Upper lobe of left lung (tissue), 6 donors: ENCODE results near the gene FARP1. TPM values are rescaled to one million over a fixed set of nuclear protein-coding genes. Genes with fewer than 3 reads are reported as not detected.
A peak's percentile ranks its signal among the peaks of the same experiment; 100 is the strongest.

Experiments used
- ATAC-seq, 2 donors: fragments of 200-7000 bp; cut with Tn5 transposase; one replicate each; pipeline ENCODE4 v1.9.1; 2022; ENCODE audit warnings: mild to moderate bottlenecking in 2 of 2, moderate library complexity in 2 of 2; ENCODE audit not compliant: low FRiP score in 2 of 2
- DNase-seq, 2 donors: peaks; one replicate each; pipeline ENCODE4 v3.0.0-alpha.2; 2019 to 2020
- H3K27ac ChIP-seq, 4 donors: fragments of 200-600 bp; sonication (generic); one replicate each; pipeline ENCODE4 v1.5.1; 2016 to 2019
- H3K27me3 ChIP-seq, 4 donors: fragments of 200-600 bp; sonication (generic); one replicate each; pipeline ENCODE4 v1.5.1; 2017 to 2019
- H3K36me3 ChIP-seq, 4 donors: fragments of 200-600 bp; sonication (generic); one replicate each; pipeline ENCODE4 v1.5.1; 2016 to 2019
- H3K4me1 ChIP-seq, 4 donors: fragments of 200-600 bp; sonication (generic); one replicate each; pipeline ENCODE4 v1.5.1; 2018 to 2019
- H3K4me3 ChIP-seq, 4 donors: fragments of 200-600 bp; sonication (generic); one replicate each; pipeline ENCODE4 v1.5.1; 2017 to 2019; ENCODE audit warnings: mild to moderate bottlenecking in 2 of 4, moderate library complexity in 1 of 4
- H3K9me3 ChIP-seq, 4 donors: fragments of 200-600 bp; sonication (generic); one replicate each; pipeline ENCODE4 v1.5.1; 2018 to 2019
- CTCF ChIP-seq, 6 experiments: fragments of 450-650 bp in 4 of 6; fragments of 200-600 bp in 2 of 6; sonication (generic) in 2 of 6; IDR thresholded peaks; one replicate each; pipeline ENCODE4 v1.5.1; 2016 to 2019; ENCODE audit warnings: antibody characterized with exemption in 6 of 6
- EP300 ChIP-seq, 4 donors: sonication (generic); formaldehyde crosslinking; IDR thresholded peaks; one replicate each; pipeline ENCODE4 v1.5.1; 2017; ENCODE audit warnings: antibody characterized with exemption in 4 of 4, control low read depth in 2 of 4
- POLR2A ChIP-seq, 4 donors: fragments of 450-650 bp; IDR thresholded peaks; one replicate each; pipeline ENCODE4 v1.5.1; 2016 to 2017; ENCODE audit warnings: antibody characterized with exemption in 4 of 4, mild to moderate bottlenecking in 2 of 4
- POLR2AphosphoS5 ChIP-seq, 2 donors: sonication (generic); formaldehyde crosslinking; IDR thresholded peaks; one replicate each; pipeline ENCODE4 v1.5.1; 2017; ENCODE audit warnings: antibody characterized with exemption in 2 of 2
- WGBS, 2 donors: methylation state at CpG; one replicate each; pipeline ENCODE4 v1.1.5; 2017 to 2018; 5-methylcytosine and 5-hydroxymethylcytosine counted together
- total RNA-seq, 6 donors: library from RNA; depleted of rRNA in 4 of 6; stranded (reverse); fragments of >200 nt in 4 of 6; gene quantifications; one replicate each; pipeline versions ENCODE4 v1.1.0 to v1.2.1, GENCODE V29; 2016 to 2021
- donor health status: DM: no; HTN: no; CAD: no; lungs with moderate emphysema.
- donor health status: DM: no; HTN: yes; CAD: no; lungs with severe emphysema.

The FARP1 gene
- total RNA-seq, 6 donors from 2014 or later: 65.7 to 111 (median 91.8) TPM

GRCh38 chr13:98483601-98484288 is 340.9 kb downstream of the FARP1 start:
- 66 to 79% methylated on average over 14 of the region's 14 CpGs for WGBS, 2 donors
- H3K4me1 ChIP-seq: peaks cover 47 to 66% (median 50%) of the 10 kb centered on the region in 4 donors
- no peaks in the 10 kb centered on the region for H3K27me3 ChIP-seq
- no peaks in the 10 kb centered on the region for H3K36me3 ChIP-seq
- H3K27ac ChIP-seq: peak overlapping the region; percentile 82 to 90 (median 86)
- no peaks in the 10 kb centered on the region for H3K9me3 ChIP-seq
- TF ChIP-seq POLR2AphosphoS5 (IDR thresholded peaks at IDR 0.05) (no peak), POLR2A (IDR thresholded peaks at IDR 0.05) (no peak), CTCF (IDR thresholded peaks at IDR 0.05) (no peak), EP300 (IDR thresholded peaks at IDR 0.05) (no peak)
- DNase-seq (no peak), ATAC-seq (no peak)
- no peak overlapping the region for H3K4me3 ChIP-seq

- DNase-seq: peak in 1 of 2 donors; percentile 97
- Histone ChIP-seq H3K27ac (peak overlapping the region; percentile 82 to 90 (median 86)), H3K4me3 (peak overlapping the region in 1 of 4 donors; percentile 2), H3K27me3 (no peaks in the 10 kb centered on the region), H3K36me3 (no peaks in the 10 kb centered on the region), H3K9me3 (no peaks in the 10 kb centered on the region), H3K4me1 (peaks cover 47 to 69% (median 53%) of the 10 kb centered on the region in 4 donors)
- WGBS, 2 donors: 23 to 27% methylated on average over 21 of the region's 21 CpGs
- ATAC-seq: peak; percentile 88
- peak in 3 of 4 donors; percentile 87 to 96 (median 91) for TF ChIP-seq EP300 (IDR thresholded peaks at IDR 0.05)
- TF ChIP-seq POLR2AphosphoS5 (IDR thresholded peaks at IDR 0.05): peak; percentile 83 to 90
- peak in 1 of 4 donors; percentile 52 for TF ChIP-seq POLR2A (IDR thresholded peaks at IDR 0.05)
- peak in 1 of 6 experiments; percentile 7 for TF ChIP-seq CTCF (IDR thresholded peaks at IDR 0.05)
These were observed 341.7 kb downstream of the FARP1 start for GRCh38 chr13:98484289-98485219.

- Histone ChIP-seq H3K9me3 (no peaks in the 10 kb centered on the region), H3K4me3 (no peak overlapping the region), H3K36me3 (no peaks in the 10 kb centered on the region), H3K27me3 (no peaks in the 10 kb centered on the region), H3K4me1 (peaks cover 49 to 71% (median 53%) of the 10 kb centered on the region in 4 donors), H3K27ac (peak overlapping the region; percentile 82 to 90 (median 86))
- no peak for DNase-seq
- ATAC-seq: no peak
- TF ChIP-seq POLR2AphosphoS5 (IDR thresholded peaks at IDR 0.05): no peak
- no peak for TF ChIP-seq CTCF (IDR thresholded peaks at IDR 0.05)
- TF ChIP-seq EP300 (IDR thresholded peaks at IDR 0.05): no peak
- 93 to 95% methylated on average over 10 to 11 of the region's 11 CpGs for WGBS, 2 donors
These were observed 342.7 kb downstream of the FARP1 start for GRCh38 chr13:98485561-98485960.

GRCh38 chr13:98486412-98486811 is 343.5 kb downstream of the FARP1 start:
- DNase-seq: no peak
- H3K27me3 ChIP-seq: no peaks in the 10 kb centered on the region
- H3K4me3 ChIP-seq: no peak overlapping the region
- 84% methylated on average over 7 to 8 of the region's 8 CpGs for WGBS, 2 donors
- H3K36me3 ChIP-seq: no peaks in the 10 kb centered on the region
- no peaks in the 10 kb centered on the region for H3K9me3 ChIP-seq
- TF ChIP-seq POLR2AphosphoS5 (IDR thresholded peaks at IDR 0.05): no peak
- no peak for TF ChIP-seq POLR2A (IDR thresholded peaks at IDR 0.05)
- TF ChIP-seq CTCF (IDR thresholded peaks at IDR 0.05): no peak
- peaks cover 46 to 76% (median 51%) of the 10 kb centered on the region in 4 donors for H3K4me1 ChIP-seq
- peak overlapping the region in 1 of 4 donors; percentile 90 for H3K27ac ChIP-seq
- no peak for ATAC-seq
